HUES48 (cell line): Measurements from ENCODE around the gene SRRT.
"Not testable (repeated sequence)": the region's sequence is repeated elsewhere in the genome, so short reads cannot be mapped to it uniquely, and the experiment has no call there.

Experiments used
- H3K27ac ChIP-seq: one replicate; pipeline ENCODE4 v1.7.0; 2013; ENCODE audit warnings: low read depth, low read length, inconsistent platforms
- H3K27me3 ChIP-seq: 2 replicates; pipeline ENCODE4 v1.6.1; 2013; ENCODE audit warnings: mild to moderate bottlenecking, low read length; ENCODE audit not compliant: control insufficient read depth, insufficient read depth
- H3K36me3 ChIP-seq: 2 replicates; pipeline ENCODE4 v1.6.1; 2013; ENCODE audit warnings: low read length; ENCODE audit not compliant: control insufficient read depth, insufficient read depth
- H3K4me1 ChIP-seq: 2 replicates; pipeline ENCODE4 v1.6.1; 2013; ENCODE audit warnings: mild to moderate bottlenecking, low read length; ENCODE audit not compliant: control insufficient read depth, insufficient read depth
- H3K4me3 ChIP-seq: 2 replicates; pipeline ENCODE4 v1.5.1; 2013; ENCODE audit warnings: mild to moderate bottlenecking, low read depth, low read length
- H3K9ac ChIP-seq: 2 replicates; pipeline ENCODE4 v1.6.1; 2013; ENCODE audit warnings: mild to moderate bottlenecking, low read depth, low read length, moderate library complexity
- H3K9me3 ChIP-seq: 2 replicates; pipeline ENCODE4 v1.6.1; 2013; ENCODE audit warnings: low read length; ENCODE audit not compliant: control insufficient read depth, insufficient read depth

The SRRT gene

GRCh38 chr7:100923616-100924015 is 48.7 kb downstream of the SRRT start:
- not testable (repeated sequence) for H3K27me3 ChIP-seq, H3K27ac ChIP-seq, H3K9me3 ChIP-seq, H3K9ac ChIP-seq, H3K4me3 ChIP-seq, H3K36me3 ChIP-seq
- H3K4me1 ChIP-seq: peaks cover 12% of the 10 kb centered on the region; the same call in 1 of the 2 replicates

GRCh38 chr7:100929808-100930174 is 54.9 kb downstream of the SRRT start:
- no peak overlapping the region for H3K4me3 ChIP-seq
- H3K4me1 ChIP-seq: peaks cover 24% of the 10 kb centered on the region
- H3K36me3 ChIP-seq: no peaks in the 10 kb centered on the region
- peak overlapping the region; percentile 10; the same call in 1 of the 2 replicates for H3K9ac ChIP-seq
- H3K27me3 ChIP-seq: no peaks in the 10 kb centered on the region
- H3K9me3 ChIP-seq: peaks cover 9% of the 10 kb centered on the region
- H3K27ac ChIP-seq: peak overlapping the region; percentile 93

GRCh38 chr7:100933734-100934133 is 58.8 kb downstream of the SRRT start:
- Histone ChIP-seq H3K27ac (no peak overlapping the region), H3K27me3 (no peaks in the 10 kb centered on the region)

GRCh38 chr7:100935381-100935780 is 60.5 kb downstream of the SRRT start:
- H3K36me3 ChIP-seq, H3K27me3 ChIP-seq, H3K4me1 ChIP-seq, H3K4me3 ChIP-seq, H3K27ac ChIP-seq, H3K9ac ChIP-seq: not testable (repeated sequence)
- H3K9me3 ChIP-seq: peaks cover 15% of the 10 kb centered on the region

More at GRCh38 chr7:100933734-100934133, 58.8 kb downstream of the SRRT start:
- Histone ChIP-seq H3K9me3 (peaks cover 15% of the 10 kb centered on the region), H3K9ac (no peak overlapping the region), H3K36me3 (no peaks in the 10 kb centered on the region), H3K4me3 (no peak overlapping the region), H3K4me1 (peaks cover 12% of the 10 kb centered on the region)

GRCh38 chr7:100936167-100936566 is 61.3 kb downstream of the SRRT start:
- H3K4me1 ChIP-seq, H3K4me3 ChIP-seq, H3K27me3 ChIP-seq, H3K36me3 ChIP-seq, H3K9ac ChIP-seq, H3K27ac ChIP-seq: not testable (repeated sequence)
- peaks cover 15% of the 10 kb centered on the region for H3K9me3 ChIP-seq
